GM21360 (cell line): ENCODE measurements around the gene TRAPPC3.

Experiments used
- ATAC-seq: cut with Tn5 transposase; IDR thresholded peaks from one replicate; pipeline ENCODE4 v1.9.1; 2021; ENCODE audit warnings: mild to moderate bottlenecking, moderate library complexity; ENCODE audit not compliant: unreplicated experiment

Gene TRAPPC3

GRCh38 chr1:36087233-36088123 is 61.8 kb downstream of the TRAPPC3 start:
- no peak for ATAC-seq
